GM23338 (cell line): ENCODE data around the gene ZSCAN2. TPM values are rescaled to one million over a fixed set of nuclear protein-coding genes. Genes with fewer than 3 reads are reported as not detected.
A peak's percentile ranks its signal among the peaks of the same experiment; 100 is the strongest.

Experiments
- ATAC-seq: fragments of 200-7000 bp; cut with Tn5 transposase; 3 replicates; pipeline ENCODE4 v1.9.1; 2020
- DNase-seq: peaks from one replicate; pipeline ENCODE4 v3.0.0-alpha.2; 2015; ENCODE audit warnings: low spot score
- H2AFZ ChIP-seq: fragments of 200-600 bp; sonication (generic); 2 replicates; pipeline ENCODE4 v1.8.0; 2016; ENCODE audit warnings: antibody characterized with exemption, mild to moderate bottlenecking, moderate library complexity
- H3F3A ChIP-seq: fragments of 200-600 bp; sonication (generic); replicated peaks from 2 replicates; pipeline ENCODE4 v1.8.0; 2017; ENCODE audit warnings: antibody characterized with exemption, mixed run types, low read depth
- H3K27ac ChIP-seq: fragments of 200-600 bp; sonication (generic); 2 replicates; pipeline ENCODE4 v1.6.1; 2016; ENCODE audit warnings: low read depth
- H3K27me3 ChIP-seq: fragments of 200-600 bp; sonication (generic); 2 replicates; pipeline ENCODE4 v1.8.0; 2016; ENCODE audit warnings: mild to moderate bottlenecking, mixed run types, moderate library complexity; ENCODE audit not compliant: insufficient read depth
- H3K36me3 ChIP-seq: fragments of 200-600 bp; sonication (generic); 2 replicates; pipeline ENCODE4 v1.8.0; 2016; ENCODE audit warnings: mild to moderate bottlenecking; ENCODE audit not compliant: insufficient read depth
- H3K4me1 ChIP-seq: fragments of 200-600 bp; sonication (generic); 2 replicates; pipeline ENCODE4 v1.8.0; 2016; ENCODE audit warnings: mild to moderate bottlenecking, moderate library complexity; ENCODE audit not compliant: insufficient read depth
- H3K4me2 ChIP-seq: fragments of 200-600 bp; sonication (generic); 2 replicates; pipeline ENCODE4 v1.7.1; 2017; ENCODE audit warnings: mixed run types
- H3K4me3 ChIP-seq: fragments of 200-600 bp; sonication (generic); 2 replicates; pipeline ENCODE4 v1.6.1; 2016; ENCODE audit warnings: mixed run types
- H3K79me2 ChIP-seq: fragments of 200-600 bp; sonication (generic); replicated peaks from 2 replicates; pipeline ENCODE4 v1.8.0; 2017; ENCODE audit warnings: mild to moderate bottlenecking; ENCODE audit not compliant: insufficient read depth
- H3K9me2 ChIP-seq: fragments of 200-600 bp; sonication (generic); 2 replicates; pipeline ENCODE4 v1.8.0; 2017; ENCODE audit not compliant: insufficient read depth
- H4K20me1 ChIP-seq: fragments of 200-600 bp; sonication (generic); replicated peaks from 2 replicates; pipeline ENCODE4 v1.8.0; 2017; ENCODE audit warnings: mild to moderate bottlenecking; ENCODE audit not compliant: insufficient read depth
- H3K27ac Mint-ChIP-seq: 2 replicates; pipeline ENCODE4 v1.8.0; 2020; ENCODE audit warnings: inconsistent platforms, mild to moderate bottlenecking, moderate library complexity, mixed read lengths
- H3K27me3 Mint-ChIP-seq: 3 replicates; pipeline ENCODE4 v1.8.0; 2022; ENCODE audit warnings: low read depth, mild to moderate bottlenecking, moderate library complexity, mixed read lengths, inconsistent platforms; ENCODE audit not compliant: insufficient read depth, poor library complexity
- H3K36me3 Mint-ChIP-seq: 3 replicates; pipeline ENCODE4 v1.8.0; 2021; ENCODE audit warnings: low read depth, mild to moderate bottlenecking, inconsistent platforms, moderate library complexity, mixed read lengths
- H3K4me1 Mint-ChIP-seq: 3 replicates; pipeline ENCODE4 v1.8.0; 2020; ENCODE audit warnings: mild to moderate bottlenecking, inconsistent platforms, mixed read lengths
- H3K4me3 Mint-ChIP-seq: 3 replicates; pipeline ENCODE4 v1.8.0; 2021; ENCODE audit warnings: moderate library complexity, mild to moderate bottlenecking, inconsistent platforms, mixed read lengths
- H3K9me3 Mint-ChIP-seq: 3 replicates; pipeline ENCODE4 v1.8.0; 2020; ENCODE audit warnings: moderate library complexity, mild to moderate bottlenecking, inconsistent platforms, mixed read lengths
- CREB1 ChIP-seq: fragments of 250-450 bp; sonication (Bioruptor Pico); IDR thresholded peaks from 2 replicates; pipeline ENCODE4 v1.5.0; 2020; ENCODE audit warnings: low read depth, mild to moderate bottlenecking, moderate library complexity
- EZH2 ChIP-seq: fragments of 200-600 bp; sonication (generic); IDR thresholded peaks from one replicate; pipeline ENCODE4 v1.8.0; 2017; ENCODE audit warnings: antibody characterized with exemption, mild to moderate bottlenecking, low read depth; ENCODE audit not compliant: unreplicated experiment
- EZH2phosphoT487 ChIP-seq: fragments of 200-600 bp; sonication (generic); IDR thresholded peaks from one replicate; pipeline ENCODE4 v1.8.1; 2018; ENCODE audit warnings: antibody characterized with exemption; ENCODE audit not compliant: unreplicated experiment
- JUNB ChIP-seq: IDR thresholded peaks from one replicate; pipeline ENCODE4 v1.6.1; 2016; ENCODE audit warnings: antibody characterized with exemption; ENCODE audit not compliant: unreplicated experiment
- NANOG ChIP-seq: IDR thresholded peaks from 2 replicates; pipeline ENCODE4 v1.6.1; 2016; ENCODE audit warnings: antibody characterized with exemption, borderline replicate concordance
- POLR2AphosphoS5 ChIP-seq: IDR thresholded peaks from 2 replicates; pipeline ENCODE4 v1.6.1; 2016; ENCODE audit warnings: antibody characterized with exemption, low read depth
- STAT1 ChIP-seq: IDR thresholded peaks from one replicate; pipeline ENCODE4 v1.6.1; 2016; ENCODE audit warnings: antibody characterized with exemption; ENCODE audit not compliant: unreplicated experiment
- ZNF114 ChIP-seq: fragments of 250-450 bp; sonication (Bioruptor Pico); IDR thresholded peaks from 2 replicates; pipeline ENCODE4 v1.5.0; 2020; ENCODE audit warnings: mild to moderate bottlenecking, moderate library complexity
- ZNF331 ChIP-seq: fragments of 250-450 bp; sonication (Bioruptor Pico); IDR thresholded peaks from 2 replicates; pipeline ENCODE4 v1.5.0; 2020; ENCODE audit warnings: low read depth, mild to moderate bottlenecking, moderate library complexity
- polyA plus RNA-seq: library from polyadenylated mRNA; unstranded; fragments of >200 nt; fragmentation: Nextera tagmentation; extraction: Ambion mirVana; gene quantifications from 2 replicates; pipeline ENCODE4 v1.2.1, GENCODE V29; 2016
- total RNA-seq: library from RNA; depleted of rRNA; stranded (reverse); fragments of >200 nt; shearing (Covaris generic); gene quantifications from 2 replicates; pipeline ENCODE4 v1.2.3, GENCODE V29; 2014
- TF ChIP-seq, protein P1 (sequence below): IDR thresholded peaks from one replicate; pipeline ENCODE4 v1.6.1; 2018; ENCODE audit warnings: antibody characterized with exemption; ENCODE audit not compliant: unreplicated experiment
- TF ChIP-seq, protein P2 (sequence below), 2 experiments: fragments of 200-600 bp in 1 of 2; sonication (generic) in 1 of 2; conservative IDR thresholded peaks; 2 replicates each; pipeline versions ENCODE4 v1.5.1 to v1.6.1; 2016 to 2017; ENCODE audit warnings: antibody characterized with exemption in 2 of 2, low read depth in 2 of 2, mild to moderate bottlenecking in 2 of 2, moderate library complexity in 1 of 2
- TF ChIP-seq, protein P3 (sequence below): IDR thresholded peaks from 2 replicates; pipeline ENCODE4 v1.6.1; 2016; ENCODE audit warnings: antibody characterized with exemption
- TF ChIP-seq, protein P4 (sequence below): fragments of 250-450 bp; sonication (Bioruptor Pico); IDR thresholded peaks from 2 replicates; pipeline ENCODE4 v1.5.0; 2020; ENCODE audit warnings: mild to moderate bottlenecking, moderate library complexity

ZSCAN2 gene
- total and polyA plus RNA-seq, 2 experiments from 2014 or later: 45.8 to 63.9 TPM

DNA sequence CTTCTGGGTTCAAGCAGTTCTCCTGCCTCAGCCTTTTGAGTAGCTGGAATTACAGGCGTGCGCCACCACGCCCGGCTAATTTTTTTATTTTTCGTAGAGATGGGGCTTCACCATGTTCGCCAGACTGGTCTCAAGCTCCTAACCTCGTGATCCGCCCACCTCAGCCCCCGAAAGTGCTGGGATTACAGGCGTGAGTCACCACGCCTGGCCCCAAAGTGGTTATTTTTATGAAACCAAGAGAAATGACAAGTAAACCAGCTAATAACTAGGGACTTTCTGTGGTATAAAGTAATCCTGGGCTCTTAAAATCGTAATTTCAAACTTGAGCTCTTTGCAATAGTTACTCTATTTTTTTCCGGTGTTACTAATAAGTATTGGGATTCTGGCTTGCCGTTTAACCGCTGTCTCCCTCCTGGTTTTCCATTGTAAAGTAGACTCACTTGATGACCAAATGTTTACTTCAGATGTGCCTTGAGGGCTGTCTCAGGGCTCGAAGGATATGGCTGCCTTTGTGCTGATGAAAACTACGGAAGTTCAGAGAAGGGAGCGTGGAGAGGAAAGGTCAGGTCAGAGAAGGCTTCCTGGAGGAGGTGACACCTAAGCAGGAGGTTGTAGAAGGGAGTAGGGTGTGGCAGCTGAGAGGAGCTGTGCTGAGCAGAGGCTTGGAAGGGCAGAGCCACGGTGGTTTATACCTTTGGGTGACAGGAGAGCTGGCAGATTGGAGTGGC is 4.2 kb downstream of the ZSCAN2 start:
- Mint-ChIP-seq H3K27me3 (peaks cover 27% of the 10 kb centered on the region), H3K4me3 (peak overlapping the region; percentile 63), H3K36me3 (peaks cover 66% of the 10 kb centered on the region), H3K4me1 (peaks cover 73% of the 10 kb centered on the region), H3K27ac (peak overlapping the region; percentile 63), H3K9me3 (no peaks in the 10 kb centered on the region)
- DNase-seq: no peak
- no peak for TF ChIP-seq POLR2AphosphoS5
- TF ChIP-seq, protein P1, sequence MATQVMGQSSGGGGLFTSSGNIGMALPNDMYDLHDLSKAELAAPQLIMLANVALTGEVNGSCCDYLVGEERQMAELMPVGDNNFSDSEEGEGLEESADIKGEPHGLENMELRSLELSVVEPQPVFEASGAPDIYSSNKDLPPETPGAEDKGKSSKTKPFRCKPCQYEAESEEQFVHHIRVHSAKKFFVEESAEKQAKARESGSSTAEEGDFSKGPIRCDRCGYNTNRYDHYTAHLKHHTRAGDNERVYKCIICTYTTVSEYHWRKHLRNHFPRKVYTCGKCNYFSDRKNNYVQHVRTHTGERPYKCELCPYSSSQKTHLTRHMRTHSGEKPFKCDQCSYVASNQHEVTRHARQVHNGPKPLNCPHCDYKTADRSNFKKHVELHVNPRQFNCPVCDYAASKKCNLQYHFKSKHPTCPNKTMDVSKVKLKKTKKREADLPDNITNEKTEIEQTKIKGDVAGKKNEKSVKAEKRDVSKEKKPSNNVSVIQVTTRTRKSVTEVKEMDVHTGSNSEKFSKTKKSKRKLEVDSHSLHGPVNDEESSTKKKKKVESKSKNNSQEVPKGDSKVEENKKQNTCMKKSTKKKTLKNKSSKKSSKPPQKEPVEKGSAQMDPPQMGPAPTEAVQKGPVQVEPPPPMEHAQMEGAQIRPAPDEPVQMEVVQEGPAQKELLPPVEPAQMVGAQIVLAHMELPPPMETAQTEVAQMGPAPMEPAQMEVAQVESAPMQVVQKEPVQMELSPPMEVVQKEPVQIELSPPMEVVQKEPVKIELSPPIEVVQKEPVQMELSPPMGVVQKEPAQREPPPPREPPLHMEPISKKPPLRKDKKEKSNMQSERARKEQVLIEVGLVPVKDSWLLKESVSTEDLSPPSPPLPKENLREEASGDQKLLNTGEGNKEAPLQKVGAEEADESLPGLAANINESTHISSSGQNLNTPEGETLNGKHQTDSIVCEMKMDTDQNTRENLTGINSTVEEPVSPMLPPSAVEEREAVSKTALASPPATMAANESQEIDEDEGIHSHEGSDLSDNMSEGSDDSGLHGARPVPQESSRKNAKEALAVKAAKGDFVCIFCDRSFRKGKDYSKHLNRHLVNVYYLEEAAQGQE: no peak
- TF ChIP-seq, protein P2, sequence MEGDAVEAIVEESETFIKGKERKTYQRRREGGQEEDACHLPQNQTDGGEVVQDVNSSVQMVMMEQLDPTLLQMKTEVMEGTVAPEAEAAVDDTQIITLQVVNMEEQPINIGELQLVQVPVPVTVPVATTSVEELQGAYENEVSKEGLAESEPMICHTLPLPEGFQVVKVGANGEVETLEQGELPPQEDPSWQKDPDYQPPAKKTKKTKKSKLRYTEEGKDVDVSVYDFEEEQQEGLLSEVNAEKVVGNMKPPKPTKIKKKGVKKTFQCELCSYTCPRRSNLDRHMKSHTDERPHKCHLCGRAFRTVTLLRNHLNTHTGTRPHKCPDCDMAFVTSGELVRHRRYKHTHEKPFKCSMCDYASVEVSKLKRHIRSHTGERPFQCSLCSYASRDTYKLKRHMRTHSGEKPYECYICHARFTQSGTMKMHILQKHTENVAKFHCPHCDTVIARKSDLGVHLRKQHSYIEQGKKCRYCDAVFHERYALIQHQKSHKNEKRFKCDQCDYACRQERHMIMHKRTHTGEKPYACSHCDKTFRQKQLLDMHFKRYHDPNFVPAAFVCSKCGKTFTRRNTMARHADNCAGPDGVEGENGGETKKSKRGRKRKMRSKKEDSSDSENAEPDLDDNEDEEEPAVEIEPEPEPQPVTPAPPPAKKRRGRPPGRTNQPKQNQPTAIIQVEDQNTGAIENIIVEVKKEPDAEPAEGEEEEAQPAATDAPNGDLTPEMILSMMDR (conservative IDR thresholded peaks at IDR 0.05; ENCODE audit: low read depth in 2 of 2): no peak
- no peak for TF ChIP-seq ZNF114 (CRISPR knock-in tag)
- no peak for TF ChIP-seq CREB1
- no peak for TF ChIP-seq EZH2phosphoT487
- TF ChIP-seq, protein P3, sequence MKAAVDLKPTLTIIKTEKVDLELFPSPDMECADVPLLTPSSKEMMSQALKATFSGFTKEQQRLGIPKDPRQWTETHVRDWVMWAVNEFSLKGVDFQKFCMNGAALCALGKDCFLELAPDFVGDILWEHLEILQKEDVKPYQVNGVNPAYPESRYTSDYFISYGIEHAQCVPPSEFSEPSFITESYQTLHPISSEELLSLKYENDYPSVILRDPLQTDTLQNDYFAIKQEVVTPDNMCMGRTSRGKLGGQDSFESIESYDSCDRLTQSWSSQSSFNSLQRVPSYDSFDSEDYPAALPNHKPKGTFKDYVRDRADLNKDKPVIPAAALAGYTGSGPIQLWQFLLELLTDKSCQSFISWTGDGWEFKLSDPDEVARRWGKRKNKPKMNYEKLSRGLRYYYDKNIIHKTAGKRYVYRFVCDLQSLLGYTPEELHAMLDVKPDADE: no peak
- TF ChIP-seq NANOG: no peak
- TF ChIP-seq ZNF331 (CRISPR knock-in tag): no peak
- TF ChIP-seq JUNB: no peak
- TF ChIP-seq EZH2: no peak
- no peak for TF ChIP-seq STAT1
- TF ChIP-seq, protein P4, sequence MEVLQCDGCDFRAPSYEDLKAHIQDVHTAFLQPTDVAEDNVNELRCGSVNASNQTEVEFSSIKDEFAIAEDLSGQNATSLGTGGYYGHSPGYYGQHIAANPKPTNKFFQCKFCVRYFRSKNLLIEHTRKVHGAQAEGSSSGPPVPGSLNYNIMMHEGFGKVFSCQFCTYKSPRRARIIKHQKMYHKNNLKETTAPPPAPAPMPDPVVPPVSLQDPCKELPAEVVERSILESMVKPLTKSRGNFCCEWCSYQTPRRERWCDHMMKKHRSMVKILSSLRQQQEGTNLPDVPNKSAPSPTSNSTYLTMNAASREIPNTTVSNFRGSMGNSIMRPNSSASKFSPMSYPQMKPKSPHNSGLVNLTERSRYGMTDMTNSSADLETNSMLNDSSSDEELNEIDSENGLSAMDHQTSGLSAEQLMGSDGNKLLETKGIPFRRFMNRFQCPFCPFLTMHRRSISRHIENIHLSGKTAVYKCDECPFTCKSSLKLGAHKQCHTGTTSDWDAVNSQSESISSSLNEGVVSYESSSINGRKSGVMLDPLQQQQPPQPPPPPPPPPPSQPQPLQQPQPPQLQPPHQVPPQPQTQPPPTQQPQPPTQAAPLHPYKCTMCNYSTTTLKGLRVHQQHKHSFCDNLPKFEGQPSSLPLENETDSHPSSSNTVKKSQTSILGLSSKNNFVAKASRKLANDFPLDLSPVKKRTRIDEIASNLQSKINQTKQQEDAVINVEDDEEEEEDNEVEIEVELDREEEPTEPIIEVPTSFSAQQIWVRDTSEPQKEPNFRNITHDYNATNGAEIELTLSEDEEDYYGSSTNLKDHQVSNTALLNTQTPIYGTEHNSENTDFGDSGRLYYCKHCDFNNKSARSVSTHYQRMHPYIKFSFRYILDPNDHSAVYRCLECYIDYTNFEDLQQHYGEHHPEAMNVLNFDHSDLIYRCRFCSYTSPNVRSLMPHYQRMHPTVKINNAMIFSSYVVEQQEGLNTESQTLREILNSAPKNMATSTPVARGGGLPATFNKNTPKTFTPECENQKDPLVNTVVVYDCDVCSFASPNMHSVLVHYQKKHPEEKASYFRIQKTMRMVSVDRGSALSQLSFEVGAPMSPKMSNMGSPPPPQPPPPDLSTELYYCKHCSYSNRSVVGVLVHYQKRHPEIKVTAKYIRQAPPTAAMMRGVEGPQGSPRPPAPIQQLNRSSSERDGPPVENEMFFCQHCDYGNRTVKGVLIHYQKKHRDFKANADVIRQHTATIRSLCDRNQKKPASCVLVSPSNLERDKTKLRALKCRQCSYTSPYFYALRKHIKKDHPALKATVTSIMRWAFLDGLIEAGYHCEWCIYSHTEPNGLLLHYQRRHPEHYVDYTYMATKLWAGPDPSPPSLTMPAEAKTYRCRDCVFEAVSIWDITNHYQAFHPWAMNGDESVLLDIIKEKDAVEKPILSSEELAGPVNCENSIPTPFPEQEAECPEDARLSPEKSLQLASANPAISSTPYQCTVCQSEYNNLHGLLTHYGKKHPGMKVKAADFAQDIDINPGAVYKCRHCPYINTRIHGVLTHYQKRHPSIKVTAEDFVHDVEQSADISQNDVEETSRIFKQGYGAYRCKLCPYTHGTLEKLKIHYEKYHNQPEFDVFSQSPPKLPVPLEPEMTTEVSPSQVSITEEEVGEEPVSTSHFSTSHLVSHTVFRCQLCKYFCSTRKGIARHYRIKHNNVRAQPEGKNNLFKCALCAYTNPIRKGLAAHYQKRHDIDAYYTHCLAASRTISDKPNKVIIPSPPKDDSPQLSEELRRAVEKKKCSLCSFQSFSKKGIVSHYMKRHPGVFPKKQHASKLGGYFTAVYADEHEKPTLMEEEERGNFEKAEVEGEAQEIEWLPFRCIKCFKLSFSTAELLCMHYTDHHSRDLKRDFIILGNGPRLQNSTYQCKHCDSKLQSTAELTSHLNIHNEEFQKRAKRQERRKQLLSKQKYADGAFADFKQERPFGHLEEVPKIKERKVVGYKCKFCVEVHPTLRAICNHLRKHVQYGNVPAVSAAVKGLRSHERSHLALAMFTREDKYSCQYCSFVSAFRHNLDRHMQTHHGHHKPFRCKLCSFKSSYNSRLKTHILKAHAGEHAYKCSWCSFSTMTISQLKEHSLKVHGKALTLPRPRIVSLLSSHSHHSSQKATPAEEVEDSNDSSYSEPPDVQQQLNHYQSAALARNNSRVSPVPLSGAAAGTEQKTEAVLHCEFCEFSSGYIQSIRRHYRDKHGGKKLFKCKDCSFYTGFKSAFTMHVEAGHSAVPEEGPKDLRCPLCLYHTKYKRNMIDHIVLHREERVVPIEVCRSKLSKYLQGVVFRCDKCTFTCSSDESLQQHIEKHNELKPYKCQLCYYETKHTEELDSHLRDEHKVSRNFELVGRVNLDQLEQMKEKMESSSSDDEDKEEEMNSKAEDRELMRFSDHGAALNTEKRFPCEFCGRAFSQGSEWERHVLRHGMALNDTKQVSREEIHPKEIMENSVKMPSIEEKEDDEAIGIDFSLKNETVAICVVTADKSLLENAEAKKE (CRISPR knock-in tag): no peak
- Histone ChIP-seq H3K4me2 (peak overlapping the region; percentile 79), H3K79me2 (peaks cover 80% of the 10 kb centered on the region), H3F3A (peaks cover 26% of the 10 kb centered on the region), H3K27me3 (no peaks in the 10 kb centered on the region), H3K4me1 (peaks cover 74% of the 10 kb centered on the region), H3K9me2 (no peaks in the 10 kb centered on the region), H4K20me1 (peaks cover 53% of the 10 kb centered on the region), H3K36me3 (peaks cover 31% of the 10 kb centered on the region; the same call in 1 of the 2 replicates), H3K27ac (peak overlapping the region; percentile 96), H3K4me3 (peak overlapping the region; percentile 87), H2AFZ (no peak overlapping the region)
- no peak for ATAC-seq
